OCI-LY7 (cell line): ENCODE results near the gene HS6ST3. TPM values are rescaled to one million over a fixed set of nuclear protein-coding genes. Genes with fewer than 3 reads are reported as not detected.

Source experiments
- BruUV-seq: library from RNA; stranded (reverse); fragments of 400-500 nt; replicated peaks from 2 replicates; lab custom pipeline; 2021; lab: Mats Ljungman, UMichigan
- CTCF ChIA-PET: fragments of 300-600 bp; sonication (Branson Sonifier 250); formaldehyde crosslinking; loops from one replicate; lab custom pipeline; 2022; ENCODE audit warnings: antibody characterized with exemption; ENCODE audit not compliant: unreplicated experiment; lab: Charles Lee
- POLR2A ChIA-PET: fragments of 300-600 bp; sonication (Branson Sonifier 250); formaldehyde crosslinking; loops from one replicate; lab custom pipeline; 2022; ENCODE audit warnings: antibody characterized with exemption; lab: Charles Lee
- DNase-seq: peaks from one replicate; pipeline ENCODE4 v3.0.0-alpha.2; 2015; ENCODE audit warnings: low spot score
- H2AFZ ChIP-seq: fragments of 200-600 bp; sonication (generic), shearing (Covaris generic); 2 replicates; pipeline ENCODE4 v1.6.1; 2014; ENCODE audit warnings: mild to moderate bottlenecking, antibody characterized with exemption, low read length, moderate library complexity
- H3K27ac ChIP-seq: fragments of 200-600 bp; sonication (generic); 2 replicates; pipeline ENCODE4 v1.5.1; 2014; ENCODE audit warnings: mixed run types, low read depth, mild to moderate bottlenecking, moderate library complexity, low read length, inconsistent platforms; ENCODE audit not compliant: poor library complexity, severe bottlenecking
- H3K36me3 ChIP-seq: fragments of 200-600 bp; sonication (generic); 2 replicates; pipeline ENCODE4 v1.6.1; 2014; ENCODE audit warnings: mild to moderate bottlenecking, antibody characterized with exemption, low read length, moderate library complexity, mixed read lengths; ENCODE audit not compliant: insufficient read depth
- H3K4me1 ChIP-seq: fragments of 200-600 bp; sonication (generic); 2 replicates; pipeline ENCODE4 v1.5.1; 2014; ENCODE audit warnings: mild to moderate bottlenecking, low read length; ENCODE audit not compliant: insufficient read depth, poor library complexity, severe bottlenecking
- H3K4me2 ChIP-seq: fragments of 200-600 bp; sonication (generic); 2 replicates; pipeline ENCODE4 v1.6.1; 2014; ENCODE audit warnings: mild to moderate bottlenecking, low read length
- H3K4me3 ChIP-seq: fragments of 200-600 bp; sonication (generic); 2 replicates; pipeline ENCODE4 v1.5.1; 2014; ENCODE audit warnings: mild to moderate bottlenecking, low read depth, low read length; ENCODE audit not compliant: poor library complexity, severe bottlenecking
- H3K79me2 ChIP-seq: fragments of 200-600 bp; sonication (generic); 2 replicates; pipeline ENCODE4 v1.6.1; 2016; ENCODE audit warnings: low read depth, mild to moderate bottlenecking, low read length, moderate library complexity, mixed read lengths; ENCODE audit not compliant: insufficient read depth
- H3K9me2 ChIP-seq: fragments of 200-600 bp; sonication (generic); 2 replicates; pipeline ENCODE4 v1.6.1; 2016; ENCODE audit warnings: mild to moderate bottlenecking, low read length, mixed read lengths; ENCODE audit not compliant: insufficient read depth
- H3K9me3 ChIP-seq: fragments of 200-600 bp; sonication (generic); 2 replicates; pipeline ENCODE4 v1.6.1; 2014; ENCODE audit warnings: mild to moderate bottlenecking, mixed run types, low read length, mixed read lengths
- H4K20me1 ChIP-seq: fragments of 200-600 bp; sonication (generic); 2 replicates; pipeline ENCODE4 v1.6.1; 2014; ENCODE audit warnings: mild to moderate bottlenecking, antibody characterized with exemption, low read length, moderate library complexity, mixed read lengths; ENCODE audit not compliant: insufficient read depth
- EZH2phosphoT487 ChIP-seq: fragments of 200-600 bp; sonication (generic); IDR thresholded peaks from 2 replicates; pipeline ENCODE4 v1.6.1; 2018; ENCODE audit warnings: low read depth, borderline replicate concordance, mild to moderate bottlenecking, mixed run types, antibody characterized with exemption, low read length, moderate library complexity, mixed read lengths
- intact Hi-C: fragments of 100-400 bp; cut with micrococcal nuclease; formaldehyde crosslinking; loops from one replicate; pipeline ENCODE4 v1.10.0; 2022; ENCODE audit not compliant: unreplicated experiment
- total RNA-seq, 2 experiments: library from RNA; depleted of rRNA in 1 of 2; stranded (reverse); fragments of >200 nt in 1 of 2; shearing (Covaris generic) in 1 of 2; gene quantifications; 2 replicates each; pipeline ENCODE4 v1.2.3, GENCODE V29; 2014 to 2022
- TF ChIP-seq, protein P1 (sequence below): fragments of 200-600 bp; sonication (generic); conservative IDR thresholded peaks from 2 replicates; pipeline ENCODE4 v1.5.1; 2014; ENCODE audit warnings: mild to moderate bottlenecking, antibody characterized with exemption, low read length, moderate library complexity, mixed read lengths

The HS6ST3 gene
- total RNA-seq, 2 experiments from 2014 or later: not detected

DNA sequence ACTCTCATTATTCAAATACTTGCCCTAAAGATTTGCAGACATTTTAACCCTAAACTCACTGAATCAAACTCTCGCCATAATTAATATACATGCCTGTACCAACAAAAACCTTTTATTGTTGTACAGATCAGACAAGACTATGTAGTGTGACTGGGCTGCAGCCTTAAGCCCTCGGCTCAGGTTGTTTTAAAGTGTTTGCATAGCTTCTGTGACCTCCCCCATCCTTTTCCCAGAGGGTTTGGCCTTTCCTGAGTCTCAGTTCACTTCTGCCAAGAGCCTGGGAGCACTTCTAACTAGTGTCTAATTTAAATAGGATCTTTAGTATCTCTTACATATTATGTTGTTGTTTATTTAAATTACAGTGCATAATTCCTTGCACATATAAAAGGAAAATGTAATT is 158.2 kb downstream of the HS6ST3 start:
- POLR2A ChIA-PET: no interaction called here
- Histone ChIP-seq H4K20me1 (no peaks in the 10 kb centered on the region), H3K79me2 (no peaks in the 10 kb centered on the region), H3K4me3 (no peak overlapping the region), H2AFZ (no peak overlapping the region), H3K4me1 (no peaks in the 10 kb centered on the region), H3K4me2 (no peak overlapping the region), H3K27ac (no peak overlapping the region), H3K9me2 (no peaks in the 10 kb centered on the region), H3K9me3 (no peaks in the 10 kb centered on the region), H3K36me3 (no peaks in the 10 kb centered on the region)
- TF ChIP-seq, protein P1, sequence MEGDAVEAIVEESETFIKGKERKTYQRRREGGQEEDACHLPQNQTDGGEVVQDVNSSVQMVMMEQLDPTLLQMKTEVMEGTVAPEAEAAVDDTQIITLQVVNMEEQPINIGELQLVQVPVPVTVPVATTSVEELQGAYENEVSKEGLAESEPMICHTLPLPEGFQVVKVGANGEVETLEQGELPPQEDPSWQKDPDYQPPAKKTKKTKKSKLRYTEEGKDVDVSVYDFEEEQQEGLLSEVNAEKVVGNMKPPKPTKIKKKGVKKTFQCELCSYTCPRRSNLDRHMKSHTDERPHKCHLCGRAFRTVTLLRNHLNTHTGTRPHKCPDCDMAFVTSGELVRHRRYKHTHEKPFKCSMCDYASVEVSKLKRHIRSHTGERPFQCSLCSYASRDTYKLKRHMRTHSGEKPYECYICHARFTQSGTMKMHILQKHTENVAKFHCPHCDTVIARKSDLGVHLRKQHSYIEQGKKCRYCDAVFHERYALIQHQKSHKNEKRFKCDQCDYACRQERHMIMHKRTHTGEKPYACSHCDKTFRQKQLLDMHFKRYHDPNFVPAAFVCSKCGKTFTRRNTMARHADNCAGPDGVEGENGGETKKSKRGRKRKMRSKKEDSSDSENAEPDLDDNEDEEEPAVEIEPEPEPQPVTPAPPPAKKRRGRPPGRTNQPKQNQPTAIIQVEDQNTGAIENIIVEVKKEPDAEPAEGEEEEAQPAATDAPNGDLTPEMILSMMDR: no peak
- no peak for TF ChIP-seq EZH2phosphoT487
- BruUV-seq: no TSS peak
- intact Hi-C loops: no loop called here
- no peak for DNase-seq
- CTCF ChIA-PET: no interaction called here

DNA sequence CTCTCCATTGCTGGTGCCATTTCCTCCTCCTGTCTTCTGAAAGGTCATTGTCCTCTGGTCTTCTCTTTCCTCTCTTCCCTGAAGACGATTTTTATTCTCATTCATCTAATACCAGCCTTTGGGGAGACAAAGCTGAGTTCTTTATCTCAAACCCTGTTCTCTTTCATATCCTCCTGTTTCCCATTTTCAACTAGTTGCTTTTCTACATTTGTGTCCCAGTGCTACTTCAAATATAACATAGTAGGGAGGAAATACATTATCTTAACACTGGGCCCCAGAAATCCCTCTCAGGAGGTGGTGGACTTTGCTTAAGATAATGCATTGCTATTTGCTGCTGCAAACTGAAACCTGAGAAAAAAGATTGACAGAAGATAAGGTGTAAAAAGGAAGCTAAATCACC is 159.1 kb downstream of the HS6ST3 start:
- no peaks in the 10 kb centered on the region for H3K9me2 ChIP-seq
- POLR2A ChIA-PET: no interaction called here
- H3K4me2 ChIP-seq: no peak overlapping the region
- intact Hi-C loops: no loop called here
- no peaks in the 10 kb centered on the region for H3K36me3 ChIP-seq
- no peak overlapping the region for H3K27ac ChIP-seq
- H2AFZ ChIP-seq: no peak overlapping the region
- DNase-seq: no peak
- no peak overlapping the region for H3K4me3 ChIP-seq
- no peaks in the 10 kb centered on the region for H3K79me2 ChIP-seq
- no peaks in the 10 kb centered on the region for H4K20me1 ChIP-seq
- H3K4me1 ChIP-seq: no peaks in the 10 kb centered on the region
- CTCF ChIA-PET: no interaction called here
- TF ChIP-seq EZH2phosphoT487: no peak
- TF ChIP-seq, protein P1: no peak
- no TSS peak for BruUV-seq
- no peaks in the 10 kb centered on the region for H3K9me3 ChIP-seq

DNA sequence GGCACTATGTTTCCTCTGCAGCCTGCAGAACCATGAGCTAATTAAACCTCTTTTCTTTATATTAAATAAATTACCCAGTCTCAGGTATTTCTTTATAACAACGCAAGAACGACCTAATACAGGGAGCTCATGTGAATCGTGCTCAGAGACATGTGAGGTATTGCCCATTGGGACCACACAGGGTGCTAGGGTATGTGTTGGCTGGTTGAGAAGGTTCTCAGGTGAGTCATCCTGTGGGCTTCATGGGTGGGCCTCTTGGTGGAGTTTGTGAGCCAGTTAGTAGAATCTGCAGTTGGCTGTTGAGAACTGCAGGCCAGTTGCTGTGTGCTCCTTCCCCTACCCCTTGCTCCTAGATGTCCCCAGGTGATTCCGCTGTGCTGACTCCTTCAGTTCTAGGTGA is 163.0 kb downstream of the HS6ST3 start:
- no peaks in the 10 kb centered on the region for H3K4me1 ChIP-seq
- BruUV-seq: no TSS peak
- intact Hi-C loops: no loop called here

More for the DNA sequence above, 163.0 kb downstream of the HS6ST3 start:
- Histone ChIP-seq H4K20me1 (no peaks in the 10 kb centered on the region), H3K9me3 (no peaks in the 10 kb centered on the region), H3K79me2 (no peaks in the 10 kb centered on the region), H3K9me2 (no peaks in the 10 kb centered on the region), H3K27ac (no peak overlapping the region), H3K36me3 (no peaks in the 10 kb centered on the region), H3K4me2 (no peak overlapping the region), H2AFZ (no peak overlapping the region), H3K4me3 (no peak overlapping the region)
- TF ChIP-seq, protein P1: no peak
- no peak for TF ChIP-seq EZH2phosphoT487
- no peak for DNase-seq
- ChIA-PET POLR2A (interaction anchor here (0.5 to 0.7 kb wide), 2 partner anchors 17 to 259 kb away, joined by 3 read pairs; no protein-coding TSS in a partner anchor), CTCF (no interaction called here)
